GM13976 (cell line): ENCODE results near the gene MED12.

Experiments used
- DNase-seq: peaks from one replicate; pipeline ENCODE4 v3.0.0; 2012; ENCODE audit warnings: low spot score
- in situ Hi-C: fragments of 300-500 bp; cut with MboI; formaldehyde crosslinking; loops from one replicate; pipeline ENCODE4 v1.12.0; 2022; ENCODE audit warnings: low sequenced_read_pairs, mixed read lengths, inconsistent platforms; ENCODE audit not compliant: unreplicated experiment
- TF ChIP-seq, protein P1 (sequence below): IDR thresholded peaks from 2 replicates; pipeline ENCODE4 v1.5.1; 2012; ENCODE audit warnings: borderline replicate concordance, mild to moderate bottlenecking; ENCODE audit not compliant: insufficient read depth; ENCODE audit errors: extremely low read depth, missing control alignments, control extremely low read depth

The MED12 gene

DNA sequence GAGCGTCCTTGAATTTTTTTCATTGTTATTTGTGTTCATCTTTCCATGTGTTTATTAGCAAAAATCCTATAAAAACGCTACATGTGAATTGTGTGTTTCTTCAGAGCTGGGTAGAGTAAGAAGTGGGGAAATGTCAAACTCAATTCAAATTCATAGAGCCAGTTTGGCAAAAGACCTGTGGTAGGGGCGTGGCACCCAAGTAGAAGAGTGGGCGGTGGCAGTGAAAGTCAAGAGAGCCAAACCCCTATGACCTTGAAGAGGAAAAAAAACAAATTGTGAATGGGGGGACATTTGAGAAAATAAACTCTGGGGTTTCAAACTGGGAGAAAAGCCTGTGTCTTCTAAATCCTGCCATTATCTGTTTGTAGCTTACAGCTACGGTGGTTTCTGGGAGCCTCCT lies 27.1 kb upstream of the MED12 start:
- in situ Hi-C loops: no loop called here
- TF ChIP-seq, protein P1, sequence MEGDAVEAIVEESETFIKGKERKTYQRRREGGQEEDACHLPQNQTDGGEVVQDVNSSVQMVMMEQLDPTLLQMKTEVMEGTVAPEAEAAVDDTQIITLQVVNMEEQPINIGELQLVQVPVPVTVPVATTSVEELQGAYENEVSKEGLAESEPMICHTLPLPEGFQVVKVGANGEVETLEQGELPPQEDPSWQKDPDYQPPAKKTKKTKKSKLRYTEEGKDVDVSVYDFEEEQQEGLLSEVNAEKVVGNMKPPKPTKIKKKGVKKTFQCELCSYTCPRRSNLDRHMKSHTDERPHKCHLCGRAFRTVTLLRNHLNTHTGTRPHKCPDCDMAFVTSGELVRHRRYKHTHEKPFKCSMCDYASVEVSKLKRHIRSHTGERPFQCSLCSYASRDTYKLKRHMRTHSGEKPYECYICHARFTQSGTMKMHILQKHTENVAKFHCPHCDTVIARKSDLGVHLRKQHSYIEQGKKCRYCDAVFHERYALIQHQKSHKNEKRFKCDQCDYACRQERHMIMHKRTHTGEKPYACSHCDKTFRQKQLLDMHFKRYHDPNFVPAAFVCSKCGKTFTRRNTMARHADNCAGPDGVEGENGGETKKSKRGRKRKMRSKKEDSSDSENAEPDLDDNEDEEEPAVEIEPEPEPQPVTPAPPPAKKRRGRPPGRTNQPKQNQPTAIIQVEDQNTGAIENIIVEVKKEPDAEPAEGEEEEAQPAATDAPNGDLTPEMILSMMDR: no peak
- no peak for DNase-seq

DNA sequence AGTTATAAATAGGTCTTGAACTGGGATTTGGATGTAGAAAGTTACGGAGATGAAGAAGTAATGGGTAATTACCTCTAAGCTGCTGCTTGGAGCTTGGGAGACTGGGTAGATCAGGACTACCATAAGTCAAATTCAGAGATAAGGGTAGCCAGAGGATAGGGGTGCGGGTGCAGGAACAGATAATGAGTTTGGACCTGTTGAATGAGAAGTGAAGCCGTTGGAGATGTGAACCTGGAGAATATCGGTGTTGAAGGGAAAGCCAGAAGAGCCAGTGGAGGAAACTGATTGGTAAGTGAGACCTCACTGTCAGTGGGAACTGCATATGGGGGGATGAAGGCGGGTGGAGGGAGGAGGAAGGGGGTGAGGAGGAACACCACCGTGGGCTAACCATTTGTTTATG lies 23.4 kb upstream of the MED12 start:
- DNase-seq: no peak
- TF ChIP-seq, protein P1: no peak
- in situ Hi-C loops: no loop called here

GRCh38 chrX:71095555-71095980 lies 22.8 kb upstream of the MED12 start, which contains the start of gene FOXO4:
Gene FOXO4, plus strand, starts transcription at chrX:71095851. Its CDS starts 678 bp downstream, at chrX:71096529.
- in situ Hi-C loops: no loop called here
- TF ChIP-seq, protein P1: no peak
- peak; percentile 85 for DNase-seq

- TF ChIP-seq, protein P1: no peak
- in situ Hi-C loops: no loop called here
- DNase-seq: peak; percentile 68
These were observed 22.2 kb upstream of the MED12 start for GRCh38 chrX:71095981-71096759.

DNA sequence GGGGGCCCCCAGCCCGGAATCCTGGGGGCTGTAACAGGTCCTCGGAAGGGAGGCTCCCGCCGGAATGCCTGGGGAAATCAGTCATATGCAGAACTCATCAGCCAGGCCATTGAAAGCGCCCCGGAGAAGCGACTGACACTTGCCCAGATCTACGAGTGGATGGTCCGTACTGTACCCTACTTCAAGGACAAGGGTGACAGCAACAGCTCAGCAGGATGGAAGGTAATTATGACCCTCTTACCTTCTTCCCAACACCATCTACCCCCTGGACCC lies 21.7 kb upstream of the MED12 start:
- in situ Hi-C loops: no loop called here
- TF ChIP-seq, protein P1: no peak
- DNase-seq: no peak

- DNase-seq: peak; percentile 65
- in situ Hi-C loops: no loop called here
These were observed 20.1 kb upstream of the MED12 start for GRCh38 chrX:71098302-71098701.

More at GRCh38 chrX:71098302-71098701, 20.1 kb upstream of the MED12 start:
- TF ChIP-seq, protein P1: peak; percentile 63
